H1 (cell line): ENCODE data around the gene CCDC171. TPM values are rescaled to one million over a fixed set of nuclear protein-coding genes. Genes with fewer than 3 reads are reported as not detected.

Source experiments
- CTCF ChIA-PET: fragments of 300-600 bp; sonication (Branson Sonifier 250); formaldehyde crosslinking; loops from one replicate; lab custom pipeline; 2021; ENCODE audit not compliant: partially characterized antibody; lab: Charles Lee
- POLR2A ChIA-PET: fragments of 300-600 bp; sonication (Branson Sonifier 250); formaldehyde crosslinking; loops from one replicate; lab custom pipeline; 2021; ENCODE audit warnings: inconsistent platforms; ENCODE audit not compliant: partially characterized antibody; lab: Charles Lee
- DNase-seq, 2 experiments: peaks; one replicate each; pipeline versions ENCODE4 v3.0.0 to v3.0.0-alpha.2; 2010 to 2022; ENCODE audit warnings: low spot score in 2 of 2, low read depth in 1 of 2, mixed read lengths in 1 of 2
- FAIRE-seq: peaks from 2 replicates; lab custom pipeline; 2011; peaks lifted over from hg19 to GRCh38; lab: Jason Lieb, UNC
- H2AFZ ChIP-seq: 2 replicates; pipeline ENCODE4 v1.8.1; 2012; ENCODE audit warnings: low read length, inconsistent platforms
- H2AK5ac ChIP-seq: 2 replicates; pipeline ENCODE4 v1.6.1; 2013; ENCODE audit warnings: low read depth, low read length
- H2BK120ac ChIP-seq: replicated peaks from 2 replicates; pipeline ENCODE3; 2013; ENCODE audit warnings: low read depth, low read length, inconsistent platforms
- H2BK12ac ChIP-seq: 2 replicates; pipeline ENCODE4 v1.6.1; 2013; ENCODE audit warnings: low read depth, low read length
- H2BK15ac ChIP-seq: 2 replicates; pipeline ENCODE4 v1.6.1; 2013; ENCODE audit warnings: low read length
- H2BK20ac ChIP-seq: 2 replicates; pipeline ENCODE4 v1.6.1; 2013; ENCODE audit warnings: low read length
- H2BK5ac ChIP-seq: 2 replicates; pipeline ENCODE4 v1.6.1; 2013; ENCODE audit warnings: low read depth, low read length
- H3K14ac ChIP-seq: 2 replicates; pipeline ENCODE4 v1.6.1; 2013; ENCODE audit warnings: inconsistent platforms; ENCODE audit not compliant: insufficient read length
- H3K18ac ChIP-seq: 2 replicates; pipeline ENCODE4 v1.6.1; 2013; ENCODE audit warnings: low read length; ENCODE audit errors: extremely low read depth
- H3K23ac ChIP-seq: 2 replicates; pipeline ENCODE4 v1.6.1; 2013; ENCODE audit warnings: inconsistent platforms; ENCODE audit not compliant: insufficient read length
- H3K23me2 ChIP-seq: 2 replicates; pipeline ENCODE4 v1.6.1; 2013; ENCODE audit warnings: low read depth, low read length
- H3K27ac ChIP-seq: 2 replicates; pipeline ENCODE4 v1.6.1; 2011; ENCODE audit warnings: low read depth, low read length, inconsistent platforms
- H3K27me3 ChIP-seq, 4 experiments: replicated peaks in 1 of 4; 1 replicate in 1 of 4; 2 replicates in 3 of 4; pipeline versions ENCODE4 v1.6.1 to v1.8.1; 2011 to 2013; ENCODE audit warnings: low read length in 3 of 4, mild to moderate bottlenecking in 3 of 4, inconsistent platforms in 2 of 4, mixed read lengths in 2 of 4, moderate library complexity in 1 of 4; ENCODE audit not compliant: control insufficient read depth in 3 of 4, insufficient read depth in 3 of 4; ENCODE audit errors: extremely low read depth in 1 of 4
- H3K36me3 ChIP-seq, 4 experiments: 2 replicates each; pipeline versions ENCODE4 v1.6.1 to v1.8.1; 2011 to 2013; ENCODE audit warnings: mild to moderate bottlenecking in 4 of 4, low read length in 3 of 4, moderate library complexity in 2 of 4, control low read depth in 1 of 4, inconsistent platforms in 1 of 4; ENCODE audit not compliant: insufficient read depth in 4 of 4, control insufficient read depth in 2 of 4
- H3K4ac ChIP-seq: replicated peaks from 2 replicates; pipeline ENCODE3; 2013; ENCODE audit warnings: low read length, low read depth, mixed read lengths, inconsistent platforms; ENCODE audit not compliant: insufficient read length
- H3K4me1 ChIP-seq, 4 experiments: replicated peaks in 1 of 4; 1 replicate in 1 of 4; 2 replicates in 3 of 4; pipeline versions ENCODE4 v1.6.1 to v1.8.1; 2011 to 2013; ENCODE audit warnings: low read length in 3 of 4, inconsistent platforms in 2 of 4, mixed read lengths in 1 of 4; ENCODE audit not compliant: insufficient read depth in 4 of 4, control insufficient read depth in 3 of 4
- H3K4me2 ChIP-seq, 2 experiments: 2 replicates each; pipeline versions ENCODE4 v1.6.1 to v1.8.1; 2011 to 2013; ENCODE audit warnings: low read depth in 2 of 2, low read length in 2 of 2, control low read depth in 1 of 2, inconsistent platforms in 1 of 2, mild to moderate bottlenecking in 1 of 2; ENCODE audit not compliant: insufficient read depth in 1 of 2
- H3K4me3 ChIP-seq, 4 experiments: fragments of 200-600, 300-600 bp in 1 of 4; sonication (generic), shearing (Covaris generic), sonication (Bioruptor Twin) in 1 of 4; 2 replicates each; pipeline versions ENCODE4 v1.5.1 to v1.8.1; 2011 to 2016; ENCODE audit warnings: low read length in 4 of 4, low read depth in 3 of 4, control low read depth in 2 of 4, inconsistent platforms in 2 of 4, mild to moderate bottlenecking in 2 of 4, mixed read lengths in 1 of 4, moderate library complexity in 1 of 4; ENCODE audit not compliant: insufficient read depth in 2 of 4; ENCODE audit errors: extremely low read depth in 1 of 4
- H3K56ac ChIP-seq: replicated peaks from 2 replicates; pipeline ENCODE3; 2013; ENCODE audit warnings: low read depth, mild to moderate bottlenecking, mixed read lengths, low read length, inconsistent platforms; ENCODE audit not compliant: insufficient read length
- H3K79me1 ChIP-seq: 2 replicates; pipeline ENCODE4 v1.6.1; 2013; ENCODE audit warnings: low read depth, low read length, control low read depth
- H3K79me2 ChIP-seq, 2 experiments: 2 replicates each; pipeline versions ENCODE4 v1.6.1 to v1.8.1; 2012 to 2013; ENCODE audit warnings: low read length in 2 of 2, mild to moderate bottlenecking in 2 of 2, inconsistent platforms in 1 of 2; ENCODE audit not compliant: insufficient read depth in 2 of 2, control insufficient read depth in 1 of 2
- H3K9ac ChIP-seq, 4 experiments: replicated peaks in 1 of 4; 1 replicate in 1 of 4; 2 replicates in 3 of 4; pipeline versions ENCODE4 v1.6.1 to v1.8.1; 2011 to 2013; ENCODE audit warnings: low read depth in 3 of 4, low read length in 3 of 4, control low read depth in 2 of 4, mild to moderate bottlenecking in 2 of 4, moderate library complexity in 2 of 4, inconsistent platforms in 1 of 4; ENCODE audit errors: extremely low read depth in 1 of 4
- H3K9me3 ChIP-seq, 2 experiments: 2 replicates each; pipeline versions ENCODE4 v1.6.1 to v1.8.1; 2012 to 2013; ENCODE audit warnings: mild to moderate bottlenecking in 2 of 2, moderate library complexity in 2 of 2, control low read depth in 1 of 2, inconsistent platforms in 1 of 2, low read depth in 1 of 2, low read length in 1 of 2, mixed read lengths in 1 of 2; ENCODE audit not compliant: insufficient read depth in 2 of 2
- H4K20me1 ChIP-seq, 2 experiments: replicated peaks in 1 of 2; 2 replicates each; pipeline versions ENCODE3 to v1.8.1; 2011 to 2013; ENCODE audit warnings: inconsistent platforms in 2 of 2, low read length in 2 of 2, mild to moderate bottlenecking in 1 of 2; ENCODE audit not compliant: insufficient read depth in 2 of 2, control insufficient read depth in 1 of 2
- H4K5ac ChIP-seq: 2 replicates; pipeline ENCODE4 v1.6.1; 2013; ENCODE audit warnings: low read length, low read depth, mixed read lengths, inconsistent platforms; ENCODE audit not compliant: insufficient read length
- H4K8ac ChIP-seq: 2 replicates; pipeline ENCODE4 v1.8.0; 2013; ENCODE audit warnings: mild to moderate bottlenecking, moderate library complexity, low read length, inconsistent platforms; ENCODE audit not compliant: insufficient read depth; ENCODE audit errors: extremely low read depth
- H4K91ac ChIP-seq: replicated peaks from 2 replicates; pipeline ENCODE3; 2013; ENCODE audit warnings: low read length, mixed read lengths, inconsistent platforms; ENCODE audit not compliant: insufficient read length
- CBX5 ChIP-seq: fragments of 300-800, 300-1000 bp; sonication (generic); IDR thresholded peaks from 2 replicates; pipeline ENCODE4 v1.7.1; 2016; ENCODE audit warnings: antibody characterized with exemption, low read length, low read depth
- CBX8 ChIP-seq: fragments of 300-800, 300-1000 bp; sonication (generic); IDR thresholded peaks from 2 replicates; pipeline ENCODE4 v1.7.1; 2016; ENCODE audit warnings: low read depth, low read length, borderline replicate concordance
- CHD1 ChIP-seq: IDR thresholded peaks from 2 replicates; pipeline ENCODE4 v1.6.1; 2012; ENCODE audit warnings: low read depth, low read length, improper control_type of control experiment
- HDAC2 ChIP-seq, 2 experiments: fragments of 300-600 bp in 1 of 2; sonication (generic) in 1 of 2; IDR thresholded peaks; 2 replicates each; pipeline ENCODE4 v1.6.1; 2011 to 2012; ENCODE audit warnings: low read depth in 2 of 2, low read length in 2 of 2, mild to moderate bottlenecking in 2 of 2, moderate library complexity in 2 of 2, borderline replicate concordance in 1 of 2, inconsistent platforms in 1 of 2
- KDM1A ChIP-seq: fragments of 200-600, 300-600 bp; sonication (generic); IDR thresholded peaks from 2 replicates; pipeline ENCODE4 v1.7.1; 2016; ENCODE audit warnings: mild to moderate bottlenecking, low read length, borderline replicate concordance
- MAFK ChIP-seq: IDR thresholded peaks from 2 replicates; pipeline ENCODE4 v1.6.1; 2012; ENCODE audit warnings: low read depth, mild to moderate bottlenecking, improper control_type of control experiment, low read length
- MAX ChIP-seq: IDR thresholded peaks from 2 replicates; pipeline ENCODE4 v1.6.1; 2012; ENCODE audit warnings: inconsistent platforms
- PHF8 ChIP-seq: fragments of 200-600 bp; sonication (generic); conservative IDR thresholded peaks from 2 replicates; pipeline ENCODE4 v1.7.1; 2012; ENCODE audit warnings: low read depth, mild to moderate bottlenecking, inconsistent platforms, low read length, moderate library complexity
- POU5F1 ChIP-seq: IDR thresholded peaks from 2 replicates; pipeline ENCODE4 v1.6.1; 2011; ENCODE audit warnings: low read depth, mild to moderate bottlenecking, low read length, moderate library complexity
- TBP ChIP-seq: IDR thresholded peaks from 2 replicates; pipeline ENCODE4 v1.6.1; 2011; ENCODE audit warnings: low read depth, low read length, improper control_type of control experiment
- WGBS, 2 experiments: shearing (Covaris generic) in 1 of 2; methylation state at CpG; one replicate each; pipeline versions ENCODE4 v1.1.6 to v1.1.7; 2013 to 2015; ENCODE audit warnings: low lambda C conversion rate in 2 of 2, mixed read lengths in 2 of 2, inconsistent platforms in 1 of 2, low coverage in 1 of 2, missing lambda C conversion rate in 1 of 2; ENCODE audit not compliant: insufficient replicate concordance in 2 of 2, insufficient coverage in 1 of 2, insufficient read length in 1 of 2; ENCODE audit errors: extremely low coverage in 1 of 2, missing lambda C conversion rate in 1 of 2; 5-methylcytosine and 5-hydroxymethylcytosine counted together
- polyA plus RNA-seq, 7 experiments: library from polyadenylated mRNA; depleted of rRNA in 3 of 7; stranded (reverse) in 5 of 7; unstranded in 2 of 7; fragments of >200 nt in 5 of 7; fragments of 200-250 nt in 2 of 7; gene quantifications; 1 replicate in 5 of 7; 2 replicates in 1 of 7; 4 replicates in 1 of 7; pipeline versions ENCODE4 v1.2.1 to v1.2.3, GENCODE V29; 2011 to 2013; ENCODE audit warnings: missing spikeins in 2 of 7, mixed read lengths in 2 of 7
- total RNA-seq: library from RNA; stranded (reverse); fragmentation: NEBNext Ultra II Directional; extraction: Animal tissue kit (Norgen Biotek cat#: 25700); gene quantifications from 2 replicates; pipeline ENCODE4 v1.2.1, GENCODE V29; 2021

CCDC171 gene
- total and polyA plus RNA-seq, 2 of the 8 experiments (the other 6 are each of a cell fraction or from before 2014, with no cell fraction given) = 0.83 to 2.3 TPM

- Histone ChIP-seq H3K79me2 (no peaks in the 10 kb centered on the region), H3K36me3 (0 out of 8 replicates have a peak, but pooled peaks cover 0 to 2% (median 0%) of the 10 kb centered on the region in 4 experiments), H4K91ac (no peak overlapping the region), H3K56ac (no peak overlapping the region), H3K27ac (no peak overlapping the region), H3K23me2 (no peaks in the 10 kb centered on the region), H3K79me1 (no peaks in the 10 kb centered on the region), H3K4me1 (no peaks in the 10 kb centered on the region; a peak in 1 of 7 replicates), H3K27me3 (no peaks in the 10 kb centered on the region), H2BK5ac (no peak overlapping the region), H4K20me1 (no peaks in the 10 kb centered on the region), H3K4me2 (no peak overlapping the region), H3K23ac (no peak overlapping the region), H3K14ac (no peak overlapping the region), H2AFZ (no peak overlapping the region), H2AK5ac (no peak overlapping the region), H3K9me3 (no peaks in the 10 kb centered on the region), H3K4ac (no peak overlapping the region), H3K9ac (no peak overlapping the region), H3K4me3 (no peak overlapping the region), H4K5ac (no peak overlapping the region), H4K8ac (peak overlapping the region; percentile 57; the same call in 1 of the 2 replicates), H2BK20ac (no peak overlapping the region), H2BK120ac (no peak overlapping the region), H2BK15ac (no peak overlapping the region), H3K18ac (no peak overlapping the region), H2BK12ac (no peak overlapping the region)
- POLR2A ChIA-PET = interaction anchor here (0.6 to 1.9 kb wide), 3 partner anchors 10 to 150 kb away, joined by 4 to 7 read pairs (median 4); no protein-coding TSS in a partner anchor
- no peak for TF ChIP-seq MAX
- TF ChIP-seq KDM1A = no peak
- TF ChIP-seq MAFK = no peak
- no peak for TF ChIP-seq TBP
- no peak for TF ChIP-seq POU5F1
- no peak for TF ChIP-seq HDAC2 (IDR thresholded peaks at IDR 0.05; ENCODE audit: borderline replicate concordance in 1 of 2, low read depth in 2 of 2, low read length in 2 of 2)
- TF ChIP-seq CBX5 = no peak
- no peak for TF ChIP-seq CHD1
- no peak for TF ChIP-seq CBX8
- TF ChIP-seq PHF8 = no peak
- CTCF ChIA-PET = interaction anchor here (0.7 to 2.9 kb wide), 5 partner anchors 12 to 387 kb away, joined by 3 to 20 read pairs (median 3); no protein-coding TSS in a partner anchor
- WGBS, 2 experiments = 91% methylated on average over 18 of the region's 18 CpGs; no CpG with 5 or more reads in 1 of the 2 experiments
- FAIRE-seq = no peak
- DNase-seq = no peak
Measured at GRCh38 chr9:15618540-15619331, 65.9 kb downstream of the CCDC171 start.
